Measurements from ENCODE around the gene BEND3. TPM values are rescaled to one million over a fixed set of nuclear protein-coding genes. Genes with fewer than 3 reads are reported as not detected.

BEND3 gene
- total and polyA plus RNA-seq, 2 of the 8 experiments (the other 6 are each of a cell fraction or from before 2014, with no cell fraction given) = 25.2 to 38.8 TPM

GRCh38 chr6:107098436-107099307 lies 16.6 kb downstream of the BEND3 start:
- no peak for FAIRE-seq

More at GRCh38 chr6:107098436-107099307, 16.6 kb downstream of the BEND3 start:
- H2BK20ac ChIP-seq (ENCODE audit: low read length) = no peak overlapping the region
- no peaks in the 10 kb centered on the region for H3K9me3 ChIP-seq (ENCODE audit: insufficient read depth in 2 of 2, low read depth in 1 of 2, low read length in 1 of 2)
- H3K4me2 ChIP-seq (ENCODE audit: insufficient read depth in 1 of 2, low read depth in 2 of 2, low read length in 2 of 2) = no peak overlapping the region
- peaks cover 0 to 35% of the 10 kb centered on the region in 2 experiments; a peak in 3 of 4 replicates for H3K79me2 ChIP-seq (ENCODE audit: control insufficient read depth in 1 of 2, insufficient read depth in 2 of 2, low read length in 2 of 2)
- no peak overlapping the region for H2BK120ac ChIP-seq (replicated peaks; ENCODE audit: low read depth, low read length)
- no peak overlapping the region for H2AFZ ChIP-seq (ENCODE audit: low read length)
- POLR2A ChIA-PET (ENCODE audit: partially characterized antibody) = interaction anchor here (2.9 kb wide), 1 partner anchor 17 kb away, joined by 9 read pairs; the partner anchor contains the start of gene BEND3
- H3K23me2 ChIP-seq (ENCODE audit: low read depth, low read length) = no peaks in the 10 kb centered on the region; the same call in 1 of the 2 replicates
- peaks cover 12 to 17% (median 15%) of the 10 kb centered on the region in 4 experiments for H3K4me1 ChIP-seq (replicated peaks in 1 of 4; ENCODE audit: control insufficient read depth in 3 of 4, insufficient read depth in 4 of 4, low read length in 3 of 4)
- peak overlapping the region; percentile 15; the same call in 1 of the 2 replicates for H2BK5ac ChIP-seq (ENCODE audit: low read depth, low read length)
- no peak overlapping the region for H4K8ac ChIP-seq (ENCODE audit: extremely low read depth, insufficient read depth, low read length)
- H4K20me1 ChIP-seq (replicated peaks in 1 of 2; ENCODE audit: control insufficient read depth in 1 of 2, insufficient read depth in 2 of 2, low read length in 2 of 2) = no peaks in the 10 kb centered on the region
- H4K91ac ChIP-seq (replicated peaks; ENCODE audit: insufficient read length, low read length) = no peak overlapping the region
- no peak overlapping the region; the same call in 1 of the 2 replicates for H2AK5ac ChIP-seq (ENCODE audit: low read depth, low read length)
- TF ChIP-seq CHD2 (IDR thresholded peaks at IDR 0.05; ENCODE audit: low read length) (no peak), EP300 (IDR thresholded peaks at IDR 0.05; ENCODE audit: borderline replicate concordance in 1 of 2, low read depth in 2 of 2, low read length in 2 of 2) (no peak), EGR1 (IDR thresholded peaks at IDR 0.05; ENCODE audit: borderline replicate concordance, low read depth, low read length) (no peak), HDAC2 (IDR thresholded peaks at IDR 0.05; ENCODE audit: borderline replicate concordance in 1 of 2, low read depth in 2 of 2, low read length in 2 of 2) (no peak), SIN3A (conservative IDR thresholded peaks at IDR 0.05 in 1 of 2, IDR thresholded peaks at IDR 0.05 in 1 of 2; ENCODE audit: low read depth in 1 of 2, low read length in 2 of 2) (no peak), BRCA1 (IDR thresholded peaks at IDR 0.05; ENCODE audit: low read depth, low read length) (no peak)
- H3K36me3 ChIP-seq (ENCODE audit: control insufficient read depth in 2 of 4, insufficient read depth in 4 of 4, low read length in 3 of 4) = peaks cover 0 to 38% (median 16%) of the 10 kb centered on the region in 4 experiments; a peak in 6 of 8 replicates
- H3K9ac ChIP-seq (replicated peaks in 1 of 4; ENCODE audit: extremely low read depth in 1 of 4, low read depth in 3 of 4, low read length in 3 of 4) = no peak overlapping the region
- H2BK12ac ChIP-seq (ENCODE audit: low read depth, low read length) = peak overlapping the region; percentile 29; the same call in 1 of the 2 replicates
- no peak overlapping the region for H4K5ac ChIP-seq (ENCODE audit: insufficient read length, low read depth, low read length)
- H3K4ac ChIP-seq (replicated peaks; ENCODE audit: insufficient read length, low read depth, low read length) = no peak overlapping the region
- WGBS, 2 experiments (ENCODE audit: extremely low coverage in 1 of 2, insufficient coverage in 1 of 2, insufficient read length in 1 of 2, insufficient replicate concordance in 2 of 2, low coverage in 1 of 2, low lambda C conversion rate in 2 of 2, missing lambda C conversion rate in 1 of 2) = 92% methylated on average over 14 of the region's 14 CpGs; no CpG with 5 or more reads in 1 of the 2 experiments
- H2BK15ac ChIP-seq (ENCODE audit: low read length) = no peak overlapping the region
- 0 out of 2 replicates have a peak overlapping the region, but pooled peaks have one; percentile 20 for H3K18ac ChIP-seq (ENCODE audit: extremely low read depth, low read length)
- DNase-seq (ENCODE audit: low read depth in 1 of 2, low spot score in 2 of 2) = no peak
- H3K27ac ChIP-seq (ENCODE audit: low read depth, low read length) = no peak overlapping the region
- CTCF ChIA-PET (ENCODE audit: partially characterized antibody) = interaction anchor here (0.9 to 2.8 kb wide), 6 partner anchors 10 to 20 kb away, joined by 3 to 9 read pairs (median 6); no protein-coding TSS in a partner anchor
- H3K14ac ChIP-seq (ENCODE audit: insufficient read length) = no peak overlapping the region
- no peak overlapping the region for H3K23ac ChIP-seq (ENCODE audit: insufficient read length)
- H3K79me1 ChIP-seq (ENCODE audit: low read depth, low read length) = peaks cover 8% of the 10 kb centered on the region; the same call in 1 of the 2 replicates
- no peak overlapping the region for H3K56ac ChIP-seq (replicated peaks; ENCODE audit: insufficient read length, low read depth, low read length)
- no peaks in the 10 kb centered on the region for H3K27me3 ChIP-seq (replicated peaks in 1 of 4; ENCODE audit: control insufficient read depth in 3 of 4, extremely low read depth in 1 of 4, insufficient read depth in 3 of 4, low read length in 3 of 4)
- no peak overlapping the region for H3K4me3 ChIP-seq (ENCODE audit: extremely low read depth in 1 of 4, insufficient read depth in 2 of 4, low read depth in 3 of 4, low read length in 4 of 4)
